ENCODE measurements around the gene MED9.
"Not testable (repeated sequence)": the region's sequence is repeated elsewhere in the genome, so short reads cannot be mapped to it uniquely, and the experiment has no call there.

The MED9 gene

GRCh38 chr17:17476865-17477467 lies at the start of gene MED9:
MED9 (plus strand) TSS chr17:17477000; CDS start chr17:17477042, 42 bp downstream.
- FAIRE-seq (peak; percentile 6), DNase-seq (ENCODE audit: insufficient read length, low spot score) (peak; percentile 94)
- peak; percentile 63 for TF ChIP-seq POLR2A (IDR thresholded peaks at IDR 0.05; ENCODE audit: low read depth, low read length)

GRCh38 chr17:17429222-17429621 lies 47.6 kb upstream of the MED9 start:
- DNase-seq (ENCODE audit: insufficient read length, low spot score) (no peak), FAIRE-seq (no peak)
- TF ChIP-seq POLR2A (IDR thresholded peaks at IDR 0.05; ENCODE audit: low read depth, low read length) = no peak

GRCh38 chr17:17430924-17431323 lies 45.9 kb upstream of the MED9 start:
- DNase-seq (ENCODE audit: insufficient read length, low spot score); FAIRE-seq: not testable (repeated sequence)

- no peak for TF ChIP-seq POLR2A (IDR thresholded peaks at IDR 0.05; ENCODE audit: low read depth, low read length)
- DNase-seq (ENCODE audit: insufficient read length, low spot score) (no peak), FAIRE-seq (no peak)
These were observed 45.2 kb upstream of the MED9 start for GRCh38 chr17:17431605-17432004.

GRCh38 chr17:17433000-17433703 lies 43.6 kb upstream of the MED9 start:
- DNase-seq (ENCODE audit: insufficient read length, low spot score) (no peak), FAIRE-seq (no peak)
- no peak for TF ChIP-seq POLR2A (IDR thresholded peaks at IDR 0.05; ENCODE audit: low read depth, low read length)

GRCh38 chr17:17434477-17434876 lies 42.3 kb upstream of the MED9 start:
- FAIRE-seq (no peak), DNase-seq (ENCODE audit: insufficient read length, low spot score) (no peak)
- TF ChIP-seq POLR2A (IDR thresholded peaks at IDR 0.05; ENCODE audit: low read depth, low read length) = no peak

GRCh38 chr17:17435323-17435722 lies 41.5 kb upstream of the MED9 start:
- DNase-seq (ENCODE audit: insufficient read length, low spot score) (no peak), FAIRE-seq (no peak)
- TF ChIP-seq POLR2A (IDR thresholded peaks at IDR 0.05; ENCODE audit: low read depth, low read length) = no peak

- DNase-seq (ENCODE audit: insufficient read length, low spot score) (no peak), FAIRE-seq (no peak)
- no peak for TF ChIP-seq POLR2A (IDR thresholded peaks at IDR 0.05; ENCODE audit: low read depth, low read length)
These were observed 39.3 kb upstream of the MED9 start for GRCh38 chr17:17437461-17437860.

- no peak for TF ChIP-seq POLR2A (IDR thresholded peaks at IDR 0.05; ENCODE audit: low read depth, low read length)
- FAIRE-seq (no peak), DNase-seq (ENCODE audit: insufficient read length, low spot score) (no peak)
These were observed 38.9 kb upstream of the MED9 start for GRCh38 chr17:17437893-17438292.

- no peak for FAIRE-seq
- no peak for TF ChIP-seq POLR2A (IDR thresholded peaks at IDR 0.05; ENCODE audit: low read depth, low read length)
- peak; percentile 58 for DNase-seq (ENCODE audit: insufficient read length, low spot score)
These were observed 36.6 kb upstream of the MED9 start for GRCh38 chr17:17440010-17440843.

GRCh38 chr17:17440938-17441675 lies 35.7 kb upstream of the MED9 start:
- TF ChIP-seq POLR2A (IDR thresholded peaks at IDR 0.05; ENCODE audit: low read depth, low read length) = no peak
- DNase-seq (ENCODE audit: insufficient read length, low spot score) = no peak
- FAIRE-seq = no peak

GRCh38 chr17:17443173-17443572 lies 33.6 kb upstream of the MED9 start:
- no peak for DNase-seq (ENCODE audit: insufficient read length, low spot score)
- TF ChIP-seq POLR2A (IDR thresholded peaks at IDR 0.05; ENCODE audit: low read depth, low read length) = no peak
- no peak for FAIRE-seq

GRCh38 chr17:17445296-17445924 lies 31.4 kb upstream of the MED9 start:
- TF ChIP-seq POLR2A (IDR thresholded peaks at IDR 0.05; ENCODE audit: low read depth, low read length) = no peak
- DNase-seq (ENCODE audit: insufficient read length, low spot score) (no peak), FAIRE-seq (no peak)

Data from H54 (cell line).